ENCODE results near the gene MICAL3.

The MICAL3 gene

GRCh38 chr22:17907748-17908051, 116.7 kb downstream of the MICAL3 start:
- TF ChIP-seq CTBP1 (IDR thresholded peaks at IDR 0.05; ENCODE audit: borderline replicate concordance) (no peak), NFRKB (IDR thresholded peaks at IDR 0.05) (no peak), FOXM1 (IDR thresholded peaks at IDR 0.05; ENCODE audit: borderline replicate concordance) (no peak), ZNF384 (IDR thresholded peaks at IDR 0.05) (no peak), ELF4 (IDR thresholded peaks at IDR 0.05) (no peak), SUZ12 (IDR thresholded peaks at IDR 0.05) (no peak), TARDBP (IDR thresholded peaks at IDR 0.05) (no peak)
- TF ChIP-seq, protein P1, sequence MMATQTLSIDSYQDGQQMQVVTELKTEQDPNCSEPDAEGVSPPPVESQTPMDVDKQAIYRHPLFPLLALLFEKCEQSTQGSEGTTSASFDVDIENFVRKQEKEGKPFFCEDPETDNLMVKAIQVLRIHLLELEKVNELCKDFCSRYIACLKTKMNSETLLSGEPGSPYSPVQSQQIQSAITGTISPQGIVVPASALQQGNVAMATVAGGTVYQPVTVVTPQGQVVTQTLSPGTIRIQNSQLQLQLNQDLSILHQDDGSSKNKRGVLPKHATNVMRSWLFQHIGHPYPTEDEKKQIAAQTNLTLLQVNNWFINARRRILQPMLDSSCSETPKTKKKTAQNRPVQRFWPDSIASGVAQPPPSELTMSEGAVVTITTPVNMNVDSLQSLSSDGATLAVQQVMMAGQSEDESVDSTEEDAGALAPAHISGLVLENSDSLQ (IDR thresholded peaks at IDR 0.05): no peak
- ChIA-PET CTCF (interaction anchor here (0.6 to 1.0 kb wide), 2 partner anchors 16 to 136 kb away, joined by 5 to 8 read pairs; no protein-coding TSS in a partner anchor), POLR2A (no interaction called here)
- DNase-seq (ENCODE audit: extremely low spot score): no peak

GRCh38 chr22:17906978-17907747, 117.2 kb downstream of the MICAL3 start:
- ChIA-PET CTCF (interaction anchor here (0.6 to 1.0 kb wide), 2 partner anchors 15 to 137 kb away, joined by 5 to 8 read pairs; no protein-coding TSS in a partner anchor), POLR2A (interaction anchor here (1.5 kb wide), 1 partner anchor 12 kb away, joined by 4 read pairs; no protein-coding TSS in a partner anchor)
- DNase-seq (ENCODE audit: extremely low spot score): no peak
- no peak for TF ChIP-seq ZNF384 (IDR thresholded peaks at IDR 0.05)
- TF ChIP-seq SP1 (IDR thresholded peaks at IDR 0.05): no peak
- TF ChIP-seq SUZ12 (IDR thresholded peaks at IDR 0.05): no peak
- TF ChIP-seq CTBP1 (IDR thresholded peaks at IDR 0.05; ENCODE audit: borderline replicate concordance): no peak
- no peak for TF ChIP-seq FOXM1 (IDR thresholded peaks at IDR 0.05; ENCODE audit: borderline replicate concordance)
- no peak for TF ChIP-seq HDGF (IDR thresholded peaks at IDR 0.05; ENCODE audit: borderline replicate concordance)
- no peak for TF ChIP-seq L3MBTL2 (conservative IDR thresholded peaks at IDR 0.05)
- TF ChIP-seq NFRKB (IDR thresholded peaks at IDR 0.05): no peak
- no peak for TF ChIP-seq ELF4 (IDR thresholded peaks at IDR 0.05)
- TF ChIP-seq ARNT (IDR thresholded peaks at IDR 0.05): no peak
- TF ChIP-seq TARDBP (IDR thresholded peaks at IDR 0.05): no peak
- TF ChIP-seq FOXK2 (IDR thresholded peaks at IDR 0.05): no peak
- no peak for TF ChIP-seq LEF1 (IDR thresholded peaks at IDR 0.05; ENCODE audit: borderline replicate concordance)
- TF ChIP-seq BHLHE40 (IDR thresholded peaks at IDR 0.05; ENCODE audit: borderline replicate concordance): no peak
- TF ChIP-seq, protein P1 (IDR thresholded peaks at IDR 0.05): no peak
- TF ChIP-seq FOXA1 (IDR thresholded peaks at IDR 0.05): no peak

GRCh38 chr22:17905445-17905844, 118.9 kb downstream of the MICAL3 start:
- no peak for DNase-seq (ENCODE audit: extremely low spot score)
- ChIA-PET POLR2A (interaction anchor here (1.5 kb wide), 1 partner anchor 10 kb away, joined by 4 read pairs; no protein-coding TSS in a partner anchor), CTCF (no interaction called here)
- no peak for TF ChIP-seq ZNF384 (IDR thresholded peaks at IDR 0.05)
- TF ChIP-seq ELF4 (IDR thresholded peaks at IDR 0.05): no peak
- no peak for TF ChIP-seq CTBP1 (IDR thresholded peaks at IDR 0.05; ENCODE audit: borderline replicate concordance)
- no peak for TF ChIP-seq TARDBP (IDR thresholded peaks at IDR 0.05)
- no peak for TF ChIP-seq NFRKB (IDR thresholded peaks at IDR 0.05)
- TF ChIP-seq, protein P1 (IDR thresholded peaks at IDR 0.05): no peak
- TF ChIP-seq LEF1 (IDR thresholded peaks at IDR 0.05; ENCODE audit: borderline replicate concordance): no peak
- no peak for TF ChIP-seq HDGF (IDR thresholded peaks at IDR 0.05; ENCODE audit: borderline replicate concordance)
- no peak for TF ChIP-seq SUZ12 (IDR thresholded peaks at IDR 0.05)
- no peak for TF ChIP-seq FOXM1 (IDR thresholded peaks at IDR 0.05; ENCODE audit: borderline replicate concordance)
- TF ChIP-seq ARNT (IDR thresholded peaks at IDR 0.05): no peak
- no peak for TF ChIP-seq FOXK2 (IDR thresholded peaks at IDR 0.05)
- no peak for TF ChIP-seq L3MBTL2 (conservative IDR thresholded peaks at IDR 0.05)
- no peak for TF ChIP-seq FOXA1 (IDR thresholded peaks at IDR 0.05)
- TF ChIP-seq BHLHE40 (IDR thresholded peaks at IDR 0.05; ENCODE audit: borderline replicate concordance): no peak

GRCh38 chr22:17903564-17904295, 120.6 kb downstream of the MICAL3 start:
- ChIA-PET CTCF (no interaction called here), POLR2A (no interaction called here)
- no peak for DNase-seq (ENCODE audit: extremely low spot score)
- TF ChIP-seq ZNF384 (IDR thresholded peaks at IDR 0.05) (no peak), HDGF (IDR thresholded peaks at IDR 0.05; ENCODE audit: borderline replicate concordance) (no peak), NFRKB (IDR thresholded peaks at IDR 0.05) (no peak), BHLHE40 (IDR thresholded peaks at IDR 0.05; ENCODE audit: borderline replicate concordance) (no peak), ARNT (IDR thresholded peaks at IDR 0.05) (no peak), CTBP1 (IDR thresholded peaks at IDR 0.05; ENCODE audit: borderline replicate concordance) (no peak), FOXA1 (IDR thresholded peaks at IDR 0.05) (no peak), TARDBP (IDR thresholded peaks at IDR 0.05) (no peak), FOXK2 (IDR thresholded peaks at IDR 0.05) (no peak), L3MBTL2 (conservative IDR thresholded peaks at IDR 0.05) (no peak), ELF4 (IDR thresholded peaks at IDR 0.05) (no peak), SP1 (IDR thresholded peaks at IDR 0.05) (no peak), LEF1 (IDR thresholded peaks at IDR 0.05; ENCODE audit: borderline replicate concordance) (no peak), FOXM1 (IDR thresholded peaks at IDR 0.05; ENCODE audit: borderline replicate concordance) (no peak), SUZ12 (IDR thresholded peaks at IDR 0.05) (no peak)
- TF ChIP-seq, protein P1 (IDR thresholded peaks at IDR 0.05): no peak

DNA sequence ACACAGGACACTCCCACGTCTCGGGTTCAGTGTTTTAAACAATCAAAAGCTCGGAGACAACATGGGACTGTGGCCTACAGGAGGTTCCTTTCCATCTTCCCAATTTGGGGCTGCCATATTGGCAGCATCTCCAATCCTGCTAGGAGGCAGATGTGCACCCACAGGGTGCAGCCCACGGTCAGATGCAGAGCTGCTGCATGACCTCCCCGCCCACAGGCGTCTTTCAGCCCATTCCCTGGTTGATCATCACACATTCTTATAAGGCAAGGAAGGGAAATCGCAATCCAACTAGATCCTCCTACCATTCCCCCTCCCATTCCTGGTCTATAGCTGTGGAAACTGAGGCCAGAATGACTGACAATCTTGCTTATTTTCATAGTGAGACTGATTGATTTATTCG, 121.4 kb downstream of the MICAL3 start:
- POLR2A ChIA-PET: no interaction called here
- DNase-seq (ENCODE audit: extremely low spot score): no peak
- TF ChIP-seq ARNT (IDR thresholded peaks at IDR 0.05) (no peak), FOXK2 (IDR thresholded peaks at IDR 0.05) (no peak), ELF4 (IDR thresholded peaks at IDR 0.05) (no peak), L3MBTL2 (conservative IDR thresholded peaks at IDR 0.05) (no peak), SP1 (IDR thresholded peaks at IDR 0.05) (no peak), FOXM1 (IDR thresholded peaks at IDR 0.05; ENCODE audit: borderline replicate concordance) (no peak), LEF1 (IDR thresholded peaks at IDR 0.05; ENCODE audit: borderline replicate concordance) (no peak), NFRKB (IDR thresholded peaks at IDR 0.05) (no peak), ZNF384 (IDR thresholded peaks at IDR 0.05) (no peak)
- TF ChIP-seq, protein P1 (IDR thresholded peaks at IDR 0.05): no peak
- CTCF ChIA-PET: no interaction called here
